ENCODE results near the gene STK39. TPM values are rescaled to one million over a fixed set of nuclear protein-coding genes. Genes with fewer than 3 reads are reported as not detected.

The STK39 gene
- total and polyA plus RNA-seq, 2 experiments from 2014 or later: 32.7 to 51.7 TPM

GRCh38 chr2:167972746-167973145 lies 274.6 kb downstream of the STK39 start:
- no peak for DNase-seq (ENCODE audit: low read depth in 1 of 2, low spot score in 1 of 2)
- H3K27ac ChIP-seq: no peak overlapping the region
- H3K4me1 ChIP-seq (ENCODE audit: low read depth): no peaks in the 10 kb centered on the region
- no peaks in the 10 kb centered on the region for H3K36me3 ChIP-seq
- H3K4me3 ChIP-seq: no peak overlapping the region
- no peak for TF ChIP-seq CTCF (IDR thresholded peaks at IDR 0.05; ENCODE audit: low read depth, low read length)
- H3K9me3 ChIP-seq (ENCODE audit: low read depth): peaks cover 2% of the 10 kb centered on the region
- no peaks in the 10 kb centered on the region for H3K27me3 ChIP-seq

GRCh38 chr2:167972020-167972419 lies 275.4 kb downstream of the STK39 start:
- H3K4me1 ChIP-seq (ENCODE audit: low read depth): no peaks in the 10 kb centered on the region
- H3K27me3 ChIP-seq: no peaks in the 10 kb centered on the region
- H3K27ac ChIP-seq: no peak overlapping the region
- no peak for TF ChIP-seq CTCF (IDR thresholded peaks at IDR 0.05; ENCODE audit: low read depth, low read length)
- DNase-seq (ENCODE audit: low read depth in 1 of 2, low spot score in 1 of 2): no peak
- H3K4me3 ChIP-seq: no peak overlapping the region
- peaks cover 2% of the 10 kb centered on the region for H3K9me3 ChIP-seq (ENCODE audit: low read depth)
- H3K36me3 ChIP-seq: no peaks in the 10 kb centered on the region

- H3K36me3 ChIP-seq: no peaks in the 10 kb centered on the region
- peaks cover 9% of the 10 kb centered on the region for H3K4me1 ChIP-seq (ENCODE audit: low read depth)
- no peak overlapping the region for H3K27ac ChIP-seq
- no peak for DNase-seq (ENCODE audit: low read depth in 1 of 2, low spot score in 1 of 2)
- H3K9me3 ChIP-seq (ENCODE audit: low read depth): peaks cover 2% of the 10 kb centered on the region
- no peak for TF ChIP-seq CTCF (IDR thresholded peaks at IDR 0.05; ENCODE audit: low read depth, low read length)
- H3K4me3 ChIP-seq: no peak overlapping the region
- H3K27me3 ChIP-seq: no peaks in the 10 kb centered on the region
These were observed 280.2 kb downstream of the STK39 start for GRCh38 chr2:167966937-167967913.

GRCh38 chr2:167965907-167966761 lies 281.3 kb downstream of the STK39 start:
- Histone ChIP-seq H3K4me1 (ENCODE audit: low read depth) (peaks cover 9% of the 10 kb centered on the region), H3K9me3 (ENCODE audit: low read depth) (no peaks in the 10 kb centered on the region), H3K27me3 (no peaks in the 10 kb centered on the region), H3K4me3 (no peak overlapping the region), H3K36me3 (no peaks in the 10 kb centered on the region), H3K27ac (no peak overlapping the region)
- no peak for DNase-seq (ENCODE audit: low read depth in 1 of 2, low spot score in 1 of 2)
- TF ChIP-seq CTCF (IDR thresholded peaks at IDR 0.05; ENCODE audit: low read depth, low read length): no peak

- peak; percentile 33 for TF ChIP-seq CTCF (IDR thresholded peaks at IDR 0.05; ENCODE audit: low read depth, low read length)
- peak overlapping the region; percentile 49 for H3K27ac ChIP-seq
- H3K36me3 ChIP-seq: no peaks in the 10 kb centered on the region
- H3K4me3 ChIP-seq: no peak overlapping the region
- H3K9me3 ChIP-seq (ENCODE audit: low read depth): no peaks in the 10 kb centered on the region
- H3K4me1 ChIP-seq (ENCODE audit: low read depth): peaks cover 9% of the 10 kb centered on the region
- no peaks in the 10 kb centered on the region for H3K27me3 ChIP-seq
- DNase-seq (ENCODE audit: low read depth in 1 of 2, low spot score in 1 of 2): peak; percentile 25 to 66
These were observed 282.6 kb downstream of the STK39 start for GRCh38 chr2:167964650-167965413.

Data from cardiac muscle cell (in vitro differentiated cells and primary cell).